ENCODE results near the gene NREP.

Gene NREP

DNA sequence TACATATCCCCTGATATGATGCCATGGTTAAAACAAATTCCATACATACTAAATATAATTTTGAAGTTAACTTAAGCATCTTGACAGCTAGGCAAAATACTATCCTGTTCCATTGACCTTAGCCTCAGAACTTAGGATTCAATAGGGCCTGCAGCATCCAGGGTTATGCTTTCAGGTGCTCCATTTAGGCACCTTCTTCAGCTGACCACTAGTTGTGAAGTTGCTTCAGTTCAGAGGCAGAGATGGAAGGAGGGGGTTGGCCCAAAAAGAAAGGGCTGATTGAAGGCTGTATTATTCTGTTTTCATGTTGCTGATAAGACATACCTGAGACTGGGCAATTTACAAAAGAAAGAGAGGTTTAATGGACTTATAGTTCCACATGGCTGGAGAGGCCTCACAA is 7.0 kb upstream of the NREP start:
- Histone ChIP-seq H3K27me3 (ENCODE audit: insufficient read depth, poor library complexity, severe bottlenecking) (no peaks in the 10 kb centered on the region), H3K27ac (replicated peaks) (no peak overlapping the region), H3K4me3 (replicated peaks; ENCODE audit: insufficient read depth, low read length) (no peak overlapping the region)
- no peak for DNase-seq (ENCODE audit: low read depth in 1 of 2, low spot score in 1 of 2)
- TF ChIP-seq CTCF (IDR thresholded peaks at IDR 0.05; ENCODE audit: insufficient read depth, low read length) (no peak), SPI1 (IDR thresholded peaks at IDR 0.05; ENCODE audit: borderline replicate concordance, low read depth) (no peak), GABPA (IDR thresholded peaks at IDR 0.05; ENCODE audit: low read depth) (no peak), POLR2AphosphoS5 (IDR thresholded peaks at IDR 0.05; ENCODE audit: low read depth) (no peak)
- TF ChIP-seq, protein P1, sequence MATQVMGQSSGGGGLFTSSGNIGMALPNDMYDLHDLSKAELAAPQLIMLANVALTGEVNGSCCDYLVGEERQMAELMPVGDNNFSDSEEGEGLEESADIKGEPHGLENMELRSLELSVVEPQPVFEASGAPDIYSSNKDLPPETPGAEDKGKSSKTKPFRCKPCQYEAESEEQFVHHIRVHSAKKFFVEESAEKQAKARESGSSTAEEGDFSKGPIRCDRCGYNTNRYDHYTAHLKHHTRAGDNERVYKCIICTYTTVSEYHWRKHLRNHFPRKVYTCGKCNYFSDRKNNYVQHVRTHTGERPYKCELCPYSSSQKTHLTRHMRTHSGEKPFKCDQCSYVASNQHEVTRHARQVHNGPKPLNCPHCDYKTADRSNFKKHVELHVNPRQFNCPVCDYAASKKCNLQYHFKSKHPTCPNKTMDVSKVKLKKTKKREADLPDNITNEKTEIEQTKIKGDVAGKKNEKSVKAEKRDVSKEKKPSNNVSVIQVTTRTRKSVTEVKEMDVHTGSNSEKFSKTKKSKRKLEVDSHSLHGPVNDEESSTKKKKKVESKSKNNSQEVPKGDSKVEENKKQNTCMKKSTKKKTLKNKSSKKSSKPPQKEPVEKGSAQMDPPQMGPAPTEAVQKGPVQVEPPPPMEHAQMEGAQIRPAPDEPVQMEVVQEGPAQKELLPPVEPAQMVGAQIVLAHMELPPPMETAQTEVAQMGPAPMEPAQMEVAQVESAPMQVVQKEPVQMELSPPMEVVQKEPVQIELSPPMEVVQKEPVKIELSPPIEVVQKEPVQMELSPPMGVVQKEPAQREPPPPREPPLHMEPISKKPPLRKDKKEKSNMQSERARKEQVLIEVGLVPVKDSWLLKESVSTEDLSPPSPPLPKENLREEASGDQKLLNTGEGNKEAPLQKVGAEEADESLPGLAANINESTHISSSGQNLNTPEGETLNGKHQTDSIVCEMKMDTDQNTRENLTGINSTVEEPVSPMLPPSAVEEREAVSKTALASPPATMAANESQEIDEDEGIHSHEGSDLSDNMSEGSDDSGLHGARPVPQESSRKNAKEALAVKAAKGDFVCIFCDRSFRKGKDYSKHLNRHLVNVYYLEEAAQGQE (IDR thresholded peaks at IDR 0.05; ENCODE audit: insufficient replicate concordance, low read depth), result no peak

GRCh38 chr5:111762895-111763294 is 5.9 kb upstream of the NREP start:
- no peaks in the 10 kb centered on the region for H3K27me3 ChIP-seq (ENCODE audit: insufficient read depth, poor library complexity, severe bottlenecking)
- DNase-seq (ENCODE audit: low read depth in 1 of 2, low spot score in 1 of 2), result no peak
- TF ChIP-seq CTCF (IDR thresholded peaks at IDR 0.05; ENCODE audit: insufficient read depth, low read length), result no peak
- TF ChIP-seq, protein P1 (IDR thresholded peaks at IDR 0.05; ENCODE audit: insufficient replicate concordance, low read depth), result no peak
- TF ChIP-seq GABPA (IDR thresholded peaks at IDR 0.05; ENCODE audit: low read depth), result no peak
- no peak for TF ChIP-seq SPI1 (IDR thresholded peaks at IDR 0.05; ENCODE audit: borderline replicate concordance, low read depth)
- no peak overlapping the region for H3K27ac ChIP-seq (replicated peaks)
- H3K4me3 ChIP-seq (replicated peaks; ENCODE audit: insufficient read depth, low read length), result no peak overlapping the region

DNA sequence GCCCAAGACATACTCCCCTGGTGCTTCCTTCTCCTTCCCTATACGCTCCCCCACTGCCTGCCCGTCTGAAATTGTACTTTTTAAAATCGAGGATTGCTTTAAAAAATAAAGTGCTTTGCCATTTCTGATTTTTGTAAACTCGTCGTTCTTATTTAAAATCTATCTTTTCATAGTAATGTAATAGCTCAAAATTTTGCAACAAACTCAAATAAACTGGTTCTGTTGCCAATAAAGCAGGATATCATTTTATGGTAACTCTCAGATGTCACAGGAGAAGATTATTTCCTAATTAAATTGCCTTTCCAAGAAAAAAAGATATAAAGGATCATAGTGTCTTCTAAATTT is 1.3 kb upstream of the NREP start:
- H3K27ac ChIP-seq (replicated peaks), result peak overlapping the region; percentile 96

More for the DNA sequence above, 1.3 kb upstream of the NREP start:
- peak overlapping the region; percentile 34 for H3K4me3 ChIP-seq (replicated peaks; ENCODE audit: insufficient read depth, low read length)
- no peak for DNase-seq (ENCODE audit: low read depth in 1 of 2, low spot score in 1 of 2)
- TF ChIP-seq, protein P1 (IDR thresholded peaks at IDR 0.05; ENCODE audit: insufficient replicate concordance, low read depth), result no peak
- TF ChIP-seq CTCF (IDR thresholded peaks at IDR 0.05; ENCODE audit: insufficient read depth, low read length) (no peak), SPI1 (IDR thresholded peaks at IDR 0.05; ENCODE audit: borderline replicate concordance, low read depth) (no peak), GABPA (IDR thresholded peaks at IDR 0.05; ENCODE audit: low read depth) (no peak), POLR2AphosphoS5 (IDR thresholded peaks at IDR 0.05; ENCODE audit: low read depth) (no peak)
- no peaks in the 10 kb centered on the region for H3K27me3 ChIP-seq (ENCODE audit: insufficient read depth, poor library complexity, severe bottlenecking)

All from HL-60 (cell line).